HG03060 (cell line): ENCODE results near the gene INPP5B.
"Not testable (repeated sequence)": the region's sequence is repeated elsewhere in the genome, so short reads cannot be mapped to it uniquely, and the experiment has no call there.

Source experiments
- ATAC-seq: cut with Tn5 transposase; IDR thresholded peaks from one replicate; pipeline ENCODE4 v1.9.1; 2021; ENCODE audit warnings: low read depth, moderate number of reproducible peaks; ENCODE audit not compliant: unreplicated experiment

The INPP5B gene

GRCh38 chr1:37946703-37947360 is at the start of gene INPP5B:
INPP5B (minus strand) TSS chr1:37947053; CDS start chr1:37946308, 745 bp downstream.
- no peak for ATAC-seq

- no peak for ATAC-seq
These were observed 49.0 kb upstream of the INPP5B start for GRCh38 chr1:37995751-37996345.

DNA sequence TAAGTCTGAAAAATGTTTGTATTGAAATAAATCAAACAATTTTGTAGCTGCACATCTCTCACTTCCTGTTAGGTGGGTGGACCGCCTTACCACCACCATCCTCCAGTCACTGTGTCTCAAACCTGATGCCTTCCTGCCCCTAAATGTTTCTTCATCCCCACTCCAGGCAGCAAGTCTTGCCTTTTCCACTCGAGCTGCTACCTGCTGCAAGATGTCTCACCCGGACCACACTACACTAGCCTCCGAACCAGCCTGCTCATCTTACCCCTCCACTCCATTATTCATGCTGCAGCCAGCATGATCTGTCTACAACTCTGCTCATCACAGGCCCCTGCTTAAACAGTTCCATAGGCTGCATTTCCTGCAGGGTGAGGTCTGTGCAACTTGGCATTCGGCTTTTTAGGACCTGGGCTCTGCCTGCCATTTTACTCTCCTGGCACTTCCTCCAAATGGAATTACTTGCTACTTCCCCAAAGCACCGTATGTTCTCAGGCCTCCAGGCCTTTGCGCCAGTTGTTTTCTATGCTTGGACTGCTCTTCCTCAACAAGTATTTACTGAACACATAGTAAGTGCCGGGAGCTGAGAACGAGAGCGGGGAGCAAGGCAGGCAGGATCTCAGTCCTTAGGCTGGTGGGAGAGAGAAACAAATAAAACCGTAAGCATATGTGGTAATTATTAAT is 48.2 kb upstream of the INPP5B start:
- no peak for ATAC-seq

DNA sequence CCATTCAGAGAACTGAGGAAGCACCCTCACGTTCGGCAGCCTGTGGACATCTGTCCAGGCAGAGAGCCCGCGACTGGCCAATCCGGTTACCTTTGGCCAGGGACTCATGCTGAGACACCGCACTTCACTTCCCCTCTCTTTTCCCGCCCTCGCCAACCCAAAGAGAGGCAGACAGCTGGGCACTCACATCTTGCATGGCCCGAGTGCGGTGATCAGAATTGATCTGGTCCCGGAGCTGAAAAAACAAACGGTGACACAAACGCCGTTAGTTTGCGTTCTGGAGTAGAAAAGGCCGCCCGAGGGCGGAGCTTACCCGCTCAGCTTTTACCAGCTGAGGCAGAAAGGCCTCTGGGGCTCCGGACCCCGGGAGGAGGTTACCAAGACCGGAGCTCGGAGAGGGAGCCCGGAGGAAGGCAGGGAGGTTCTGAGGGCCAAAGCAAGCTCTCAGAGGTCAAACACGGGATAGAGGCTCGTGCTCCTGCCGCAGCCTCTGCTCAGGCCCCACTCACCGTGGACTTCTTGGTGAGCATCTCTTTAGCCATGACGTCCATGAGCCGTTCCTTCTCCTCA is 42.6 kb upstream of the INPP5B start:
- peak; percentile 13 for ATAC-seq

DNA sequence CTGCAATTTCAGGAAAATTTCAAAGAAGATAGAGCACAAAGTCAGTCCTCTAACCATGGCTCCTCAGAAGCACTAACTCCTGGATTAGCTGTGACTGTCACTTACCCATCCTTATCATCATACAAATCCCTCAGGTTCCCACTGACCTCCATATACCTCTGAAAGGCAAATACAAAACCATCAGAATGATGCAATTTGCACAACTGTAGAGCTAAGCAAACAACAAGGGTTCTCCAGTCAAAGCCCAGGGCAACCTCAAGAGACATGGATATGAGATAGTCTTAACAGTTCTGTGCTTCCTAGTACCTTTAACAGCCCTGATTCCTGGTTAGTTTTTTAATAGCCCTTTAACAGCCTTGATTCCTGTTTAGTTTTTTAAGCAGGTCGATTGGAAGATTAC is 40.8 kb upstream of the INPP5B start:
- no peak for ATAC-seq

DNA sequence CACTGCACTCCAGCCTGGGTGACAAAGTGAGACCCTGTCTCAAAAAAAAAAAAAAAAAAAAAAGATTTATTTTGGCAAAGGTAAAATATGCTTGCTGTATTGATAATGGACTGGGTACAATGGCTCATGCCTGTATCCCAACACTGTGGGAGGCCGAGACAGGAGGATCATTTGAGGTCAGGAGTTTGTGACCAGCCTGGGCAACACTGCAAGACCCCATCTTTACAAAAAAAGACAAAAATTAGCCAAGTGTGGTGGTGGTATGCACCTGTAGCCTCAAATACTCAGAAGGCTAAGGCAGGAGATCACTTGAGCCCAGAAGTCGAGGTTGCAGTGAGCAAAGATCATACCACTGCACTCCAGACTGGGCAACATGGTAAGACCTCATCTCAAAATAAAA is 36.7 kb upstream of the INPP5B start:
- no peak for ATAC-seq

DNA sequence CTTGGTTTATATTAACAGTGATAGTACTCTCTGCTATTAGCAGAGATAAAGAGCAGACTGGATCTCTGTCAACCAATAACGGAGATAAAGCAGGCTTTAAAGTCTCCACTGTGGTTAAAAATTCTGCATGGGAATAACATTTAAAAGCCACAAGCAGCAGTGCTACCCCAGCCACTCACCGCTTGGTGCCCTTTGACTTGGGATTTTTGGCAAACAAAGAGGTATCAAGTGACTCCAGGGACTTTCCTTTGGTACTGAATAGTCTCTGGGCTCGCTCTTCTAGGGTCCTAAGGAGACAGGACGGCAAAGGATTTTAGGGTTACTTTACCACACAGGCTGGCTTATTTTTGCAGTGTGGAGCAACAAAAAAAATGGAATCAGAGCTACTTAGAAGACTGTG is 31.7 kb upstream of the INPP5B start:
- no peak for ATAC-seq

- not testable (repeated sequence) for ATAC-seq
These were observed 28.2 kb upstream of the INPP5B start for GRCh38 chr1:37975083-37975482.

GRCh38 chr1:37974567-37974966 is 27.7 kb upstream of the INPP5B start:
- ATAC-seq = no peak

DNA sequence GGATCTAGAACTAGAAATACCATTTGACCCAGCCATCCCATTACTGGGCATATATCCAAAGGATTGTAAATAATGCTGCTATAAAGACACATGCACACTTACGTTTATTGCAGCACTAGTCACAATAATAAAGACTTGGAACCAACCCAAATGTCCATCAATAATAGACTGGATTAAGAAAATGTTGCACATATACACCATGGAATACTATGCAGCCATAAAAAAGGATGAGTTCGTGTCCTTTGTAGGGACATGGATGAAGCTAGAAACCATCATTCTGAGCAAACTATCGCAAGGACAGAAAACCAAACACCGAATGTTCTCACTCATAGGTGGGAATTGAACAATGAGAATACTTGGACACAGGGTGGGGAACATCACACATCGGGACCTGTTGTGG is 26.8 kb upstream of the INPP5B start:
- not testable (repeated sequence) for ATAC-seq

DNA sequence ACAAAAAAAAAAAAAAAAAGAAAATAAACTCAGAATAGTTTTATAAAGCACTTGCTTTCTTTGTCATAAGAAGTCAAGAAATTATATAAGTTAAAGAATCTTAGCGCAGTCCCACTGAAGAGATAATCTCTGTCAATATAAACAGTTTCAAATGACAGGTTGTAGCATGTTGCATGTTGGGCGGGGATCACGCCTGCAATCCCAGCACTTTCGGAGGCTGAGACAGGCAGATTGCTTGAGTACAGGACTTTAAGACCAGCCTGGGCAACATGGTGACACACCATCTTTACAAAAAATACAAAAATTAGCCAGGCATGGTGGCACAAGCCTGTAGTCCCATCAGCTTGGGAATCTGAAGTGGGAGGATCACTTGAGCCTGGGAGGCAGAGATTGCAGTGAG is 18.4 kb upstream of the INPP5B start:
- ATAC-seq = no peak

GRCh38 chr1:37964106-37964505 is 17.3 kb upstream of the INPP5B start:
- ATAC-seq = not testable (repeated sequence)

DNA sequence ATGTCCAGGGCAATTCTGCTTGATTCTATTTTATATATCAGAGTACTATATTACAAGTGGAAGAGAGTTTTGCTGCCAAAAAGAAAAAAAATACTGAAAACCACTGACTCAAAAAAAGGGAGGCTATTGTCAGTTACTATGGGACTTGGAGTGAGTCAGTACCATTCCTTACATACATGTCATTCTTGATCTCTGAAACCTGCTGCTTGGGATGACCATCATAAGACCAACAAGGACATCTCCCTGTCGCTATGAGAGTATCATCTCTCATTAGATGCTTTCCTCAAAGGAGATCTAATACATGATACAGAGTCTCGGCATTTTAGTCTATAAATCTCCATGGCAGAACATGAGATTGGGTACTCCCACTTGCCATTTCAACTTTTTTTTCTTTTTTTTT is 11.8 kb upstream of the INPP5B start:
- ATAC-seq = no peak

DNA sequence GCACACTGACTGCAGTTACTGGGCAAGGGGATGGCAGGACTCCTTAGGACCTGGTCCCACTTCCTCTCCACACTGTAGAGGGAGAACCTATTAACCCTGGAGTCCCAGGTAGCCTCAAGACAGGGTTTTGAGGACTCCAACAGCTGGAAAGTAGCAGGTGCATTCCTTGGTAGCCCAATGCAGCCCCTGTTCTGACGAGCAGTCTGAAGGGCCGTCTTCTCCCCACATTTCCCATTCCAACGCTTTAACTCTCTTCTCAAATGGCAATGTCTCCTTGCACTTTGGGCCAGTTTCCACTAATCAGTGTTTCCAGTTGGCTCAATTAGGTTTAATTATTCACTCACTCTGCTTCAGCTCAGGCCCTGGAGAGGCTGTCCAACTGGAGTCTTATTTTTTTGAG is 8.8 kb upstream of the INPP5B start:
- ATAC-seq = no peak

DNA sequence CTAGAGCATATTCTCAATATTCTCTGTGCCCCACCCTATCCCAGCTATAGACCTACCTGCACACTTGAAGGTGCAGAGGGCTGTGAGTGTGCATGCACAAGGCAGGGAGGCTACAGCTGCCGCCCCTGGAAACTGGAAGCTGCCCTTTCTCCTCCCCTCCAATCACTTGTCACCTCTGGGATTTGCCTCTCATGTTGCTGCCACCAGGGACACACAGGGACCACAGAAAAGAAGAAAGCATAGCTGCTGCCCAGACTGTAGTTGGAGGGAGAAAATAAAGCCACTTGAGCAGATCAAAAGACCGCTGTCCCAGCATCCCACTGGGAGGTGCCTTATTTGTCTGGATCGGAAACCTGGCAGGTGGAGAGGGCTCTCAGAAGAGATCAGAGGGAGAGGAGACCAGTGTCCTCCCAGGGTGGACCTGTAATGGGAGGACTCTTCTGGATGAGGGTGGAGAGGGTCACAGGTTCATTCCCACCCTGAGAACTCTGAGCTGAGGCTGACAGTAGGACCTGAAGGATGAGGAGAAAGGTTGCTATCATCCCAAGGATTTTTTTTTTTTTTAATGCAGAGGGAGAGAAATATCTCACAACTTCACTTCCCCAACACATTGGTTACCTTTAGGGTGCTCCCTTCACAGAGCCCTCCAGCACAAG is 7.6 kb upstream of the INPP5B start:
- ATAC-seq = no peak

DNA sequence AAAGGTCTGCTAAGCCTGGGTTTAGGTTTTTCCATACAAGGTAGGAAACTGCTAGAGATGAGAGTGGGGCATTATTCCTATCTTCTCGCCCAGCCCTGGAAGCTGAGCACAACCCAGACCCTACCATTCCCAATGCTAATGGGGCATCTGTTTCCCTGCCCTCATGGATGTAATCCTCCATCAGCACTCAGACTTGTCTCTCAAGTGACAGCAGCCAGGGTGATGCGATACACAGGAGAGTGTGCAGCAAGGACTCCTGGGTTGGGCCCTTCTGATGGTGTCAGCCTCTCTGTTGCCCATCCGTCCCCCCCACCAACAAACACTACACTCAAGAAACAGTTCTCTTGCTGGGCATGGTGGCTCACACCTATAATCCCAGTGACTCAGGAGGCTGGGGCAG is 5.9 kb upstream of the INPP5B start:
- no peak for ATAC-seq

- no peak for ATAC-seq
These were observed 5.2 kb upstream of the INPP5B start for GRCh38 chr1:37951783-37952624.

DNA sequence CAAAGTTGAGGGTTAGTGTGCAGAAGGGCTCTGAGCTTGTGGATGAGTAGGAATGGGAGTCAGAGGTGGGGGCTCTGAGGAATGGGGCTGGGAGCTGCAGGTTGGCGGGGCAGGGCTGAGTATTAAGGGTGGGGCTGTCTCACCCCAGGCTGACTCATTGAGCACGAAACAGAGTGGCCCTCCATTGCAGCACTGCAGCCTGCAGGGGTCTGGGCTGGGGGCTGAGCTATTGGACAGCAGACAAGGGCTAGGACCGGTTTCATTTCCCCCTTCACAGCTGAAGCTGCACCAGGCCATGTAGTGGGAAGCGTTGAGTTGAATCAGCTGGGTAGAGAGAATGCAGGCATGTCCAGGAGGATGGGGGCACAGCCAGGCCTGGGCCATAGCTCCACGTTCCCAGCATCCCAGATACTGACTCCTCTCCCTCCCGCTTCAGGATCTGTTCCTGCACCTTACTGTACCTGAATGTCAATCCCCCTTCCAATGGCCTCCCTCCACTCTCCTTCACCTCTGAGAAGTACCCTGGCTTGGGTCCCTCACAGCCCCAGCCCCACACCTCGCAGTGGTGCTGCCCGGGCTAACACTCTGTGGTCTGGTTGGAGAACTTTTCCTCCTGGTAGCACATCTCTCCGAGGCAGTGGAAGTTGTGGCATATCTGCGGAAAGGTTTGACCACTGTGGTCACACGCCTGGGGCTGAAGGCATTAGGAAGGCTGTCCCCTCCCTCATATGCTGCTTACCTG is 4.4 kb upstream of the INPP5B start:
- no peak for ATAC-seq

- no peak for ATAC-seq
These were observed 2.8 kb upstream of the INPP5B start for GRCh38 chr1:37949524-37950152.
